ENCODE measurements around the gene HOXC6.

GRCh38 chr12:53983950-53984572 is 44.2 kb upstream of the HOXC6 start:
- TF ChIP-seq EZH2 (IDR thresholded peaks at IDR 0.05) (peak; percentile 88), CTCF (IDR thresholded peaks at IDR 0.05) (no peak)
